Esophagus muscularis mucosa (tissue), 4 donors: ENCODE measurements around the gene GDF15. TPM values are rescaled to one million over a fixed set of nuclear protein-coding genes. Genes with fewer than 3 reads are reported as not detected.
A peak's percentile ranks its signal among the peaks of the same experiment; 100 is the strongest.

Source experiments
- DNase-seq: peaks from one replicate; pipeline ENCODE4 v3.0.0-alpha.2; 2017; ENCODE audit errors: extremely low spot score
- H3K27ac ChIP-seq, 4 donors: fragments of 200-600 bp; sonication (generic); replicated peaks in 1 of 4; 1 replicate in 3 of 4; 2 replicates in 1 of 4; pipeline ENCODE4 v1.5.1; 2016 to 2019; ENCODE audit warnings: mild to moderate bottlenecking in 1 of 4
- H3K27me3 ChIP-seq, 4 donors: fragments of 200-600 bp; sonication (generic); one replicate each; pipeline versions ENCODE4 v1.5.1 to v1.6.0; 2016 to 2019
- H3K36me3 ChIP-seq, 4 donors: fragments of 200-600 bp; sonication (generic); one replicate each; pipeline ENCODE4 v1.5.1; 2016 to 2019
- H3K4me1 ChIP-seq, 4 donors: fragments of 200-600 bp; sonication (generic); one replicate each; pipeline ENCODE4 v1.5.1; 2016 to 2019
- H3K4me3 ChIP-seq, 4 donors: fragments of 200-600 bp; sonication (generic); 1 replicate in 2 of 4; 2 replicates in 2 of 4; pipeline ENCODE4 v1.5.1; 2016 to 2019; ENCODE audit warnings: mild to moderate bottlenecking in 4 of 4, moderate library complexity in 1 of 4
- H3K9me3 ChIP-seq, 4 donors: fragments of 200-600 bp; sonication (generic); 1 replicate in 3 of 4; 2 replicates in 1 of 4; pipeline ENCODE4 v1.5.1; 2016 to 2019
- CTCF ChIP-seq, 3 experiments: fragments of 200-600 bp in 2 of 3; fragments of 450-650 bp in 1 of 3; sonication (generic) in 2 of 3; IDR thresholded peaks; one replicate each; pipeline ENCODE4 v1.5.1; 2017 to 2019; ENCODE audit warnings: antibody characterized with exemption in 3 of 3, mild to moderate bottlenecking in 2 of 3, moderate library complexity in 1 of 3
- EP300 ChIP-seq: sonication (generic); formaldehyde crosslinking; IDR thresholded peaks from one replicate; pipeline ENCODE4 v1.6.1; 2017; ENCODE audit warnings: antibody characterized with exemption
- POLR2A ChIP-seq: fragments of 450-650 bp; IDR thresholded peaks from one replicate; pipeline ENCODE4 v1.6.1; 2017; ENCODE audit warnings: antibody characterized with exemption, moderate library complexity, mild to moderate bottlenecking, low read depth
- POLR2AphosphoS5 ChIP-seq, 2 donors: sonication (generic); formaldehyde crosslinking; IDR thresholded peaks; one replicate each; pipeline ENCODE4 v1.6.1; 2017; ENCODE audit warnings: antibody characterized with exemption in 2 of 2
- WGBS: methylation state at CpG from one replicate; pipeline ENCODE4 v1.1.5; 2018; 5-methylcytosine and 5-hydroxymethylcytosine counted together
- intact Hi-C: fragments of 100-400 bp; cut with DNase I; formaldehyde crosslinking; loops from one replicate; pipeline ENCODE4 v1.15.1; 2023
- total RNA-seq, 4 donors: library from RNA; depleted of rRNA; stranded (reverse); fragments of >200 nt; gene quantifications; one replicate each; pipeline versions ENCODE4 v1.1.0 to v1.2.1, GENCODE V29; 2016

The GDF15 gene
- total RNA-seq, 4 donors from 2014 or later: 1.6 to 5.6 (median 3.8) TPM

- H3K9me3 ChIP-seq: no peaks in the 10 kb centered on the region
- H3K4me3 ChIP-seq: peak overlapping the region in 1 of 4 donors; percentile 7
- peak overlapping the region; percentile 69 to 85 (median 80) for H3K27ac ChIP-seq
- H3K27me3 ChIP-seq: no peaks in the 10 kb centered on the region
- TF ChIP-seq EP300 (no peak), POLR2AphosphoS5 (IDR thresholded peaks at IDR 0.05) (peak; percentile 22 to 23), CTCF (IDR thresholded peaks at IDR 0.05) (peak in 2 of 3 experiments; percentile 5 to 31)
- peaks cover 0 to 11% (median 9%) of the 10 kb centered on the region in 4 donors for H3K36me3 ChIP-seq
- intact Hi-C loops: no loop called here
- WGBS: 56% methylated on average over 18 of the region's 18 CpGs
- H3K4me1 ChIP-seq: peaks cover 69 to 99% (median 91%) of the 10 kb centered on the region in 4 donors
- DNase-seq: no peak
Observed at GRCh38 chr19:18425515-18426415, 39.8 kb downstream of the GDF15 start.

- whole genome bisulfite sequencing: 62% methylated on average over 6 of the region's 8 CpGs
- no peak for DNase-seq
- intact Hi-C loops: no loop called here
Observed at GRCh38 chr19:18426416-18426767, 40.4 kb downstream of the GDF15 start.

GRCh38 chr19:18427080-18427742 lies 41.3 kb downstream of the GDF15 start:
- Histone ChIP-seq H3K27me3 (no peaks in the 10 kb centered on the region), H3K36me3 (peaks cover 0 to 16% (median 13%) of the 10 kb centered on the region in 4 donors), H3K27ac (peak overlapping the region; percentile 69 to 85 (median 80)), H3K4me1 (peaks cover 62 to 99% (median 84%) of the 10 kb centered on the region in 4 donors), H3K9me3 (no peaks in the 10 kb centered on the region), H3K4me3 (no peak overlapping the region)
- WGBS: 73% methylated on average over 12 of the region's 16 CpGs
- no peak for DNase-seq
- intact Hi-C loops: no loop called here
- TF ChIP-seq EP300 (no peak), POLR2AphosphoS5 (IDR thresholded peaks at IDR 0.05) (no peak), POLR2A (no peak), CTCF (IDR thresholded peaks at IDR 0.05) (no peak)

More at GRCh38 chr19:18426416-18426767, 40.4 kb downstream of the GDF15 start:
- Histone ChIP-seq H3K9me3 (no peaks in the 10 kb centered on the region), H3K27me3 (no peaks in the 10 kb centered on the region), H3K36me3 (peaks cover 0 to 14% (median 12%) of the 10 kb centered on the region in 4 donors), H3K4me3 (peak overlapping the region in 1 of 4 donors; percentile 7), H3K27ac (peak overlapping the region; percentile 69 to 85 (median 80)), H3K4me1 (peaks cover 62 to 99% (median 87%) of the 10 kb centered on the region in 4 donors)
- TF ChIP-seq EP300: no peak
- TF ChIP-seq CTCF (IDR thresholded peaks at IDR 0.05): no peak
- TF ChIP-seq POLR2AphosphoS5 (IDR thresholded peaks at IDR 0.05): no peak
- TF ChIP-seq POLR2A: no peak

DNA sequence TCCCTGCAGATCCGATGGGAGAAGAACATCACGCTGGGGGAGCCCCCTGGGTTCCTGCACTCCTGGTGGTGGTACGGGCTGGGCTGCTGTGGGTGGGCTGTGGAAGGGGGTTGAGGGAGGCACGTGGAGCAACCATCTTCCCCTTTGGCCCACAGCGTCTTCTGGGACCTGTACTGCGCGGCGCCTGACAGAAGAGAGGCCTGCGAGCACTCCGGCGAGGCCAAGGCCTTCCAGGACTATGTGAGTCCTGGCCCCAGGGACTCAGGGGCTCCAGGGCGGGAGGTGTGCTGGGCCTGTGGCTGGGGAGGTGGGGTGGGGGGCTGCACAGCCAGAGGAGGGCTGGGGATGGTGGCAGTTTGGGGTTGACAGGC lies 41.8 kb downstream of the GDF15 start:
- TF ChIP-seq EP300 (no peak), CTCF (IDR thresholded peaks at IDR 0.05) (no peak), POLR2A (no peak)
- Histone ChIP-seq H3K4me1 (peaks cover 63 to 99% (median 82%) of the 10 kb centered on the region in 4 donors), H3K9me3 (no peaks in the 10 kb centered on the region), H3K4me3 (no peak overlapping the region), H3K27me3 (no peaks in the 10 kb centered on the region), H3K36me3 (peaks cover 0 to 16% (median 13%) of the 10 kb centered on the region in 4 donors), H3K27ac (peak overlapping the region in 3 of 4 donors; percentile 78 to 86 (median 83))
- intact Hi-C loops: no loop called here
- WGBS: 79% methylated on average over 10 of the region's 12 CpGs
- no peak for DNase-seq
